H1 (cell line): ENCODE data around the gene DYNLT2B. TPM values are rescaled to one million over a fixed set of nuclear protein-coding genes. Genes with fewer than 3 reads are reported as not detected.

Source experiments
- CTCF ChIA-PET: fragments of 300-600 bp; sonication (Branson Sonifier 250); formaldehyde crosslinking; loops from one replicate; lab custom pipeline; 2021; ENCODE audit not compliant: partially characterized antibody; lab: Charles Lee
- POLR2A ChIA-PET: fragments of 300-600 bp; sonication (Branson Sonifier 250); formaldehyde crosslinking; loops from one replicate; lab custom pipeline; 2021; ENCODE audit warnings: inconsistent platforms; ENCODE audit not compliant: partially characterized antibody; lab: Charles Lee
- DNase-seq, 2 experiments: peaks; one replicate each; pipeline versions ENCODE4 v3.0.0 to v3.0.0-alpha.2; 2010 to 2022; ENCODE audit warnings: low spot score in 2 of 2, low read depth in 1 of 2, mixed read lengths in 1 of 2
- FAIRE-seq: peaks from 2 replicates; lab custom pipeline; 2011; peaks lifted over from hg19 to GRCh38; lab: Jason Lieb, UNC
- H2AFZ ChIP-seq: 2 replicates; pipeline ENCODE4 v1.8.1; 2012; ENCODE audit warnings: low read length, inconsistent platforms
- H2AK5ac ChIP-seq: 2 replicates; pipeline ENCODE4 v1.6.1; 2013; ENCODE audit warnings: low read depth, low read length
- H2BK120ac ChIP-seq: replicated peaks from 2 replicates; pipeline ENCODE3; 2013; ENCODE audit warnings: low read depth, low read length, inconsistent platforms
- H2BK12ac ChIP-seq: 2 replicates; pipeline ENCODE4 v1.6.1; 2013; ENCODE audit warnings: low read depth, low read length
- H2BK15ac ChIP-seq: 2 replicates; pipeline ENCODE4 v1.6.1; 2013; ENCODE audit warnings: low read length
- H2BK20ac ChIP-seq: 2 replicates; pipeline ENCODE4 v1.6.1; 2013; ENCODE audit warnings: low read length
- H2BK5ac ChIP-seq: 2 replicates; pipeline ENCODE4 v1.6.1; 2013; ENCODE audit warnings: low read depth, low read length
- H3K14ac ChIP-seq: 2 replicates; pipeline ENCODE4 v1.6.1; 2013; ENCODE audit warnings: inconsistent platforms; ENCODE audit not compliant: insufficient read length
- H3K18ac ChIP-seq: 2 replicates; pipeline ENCODE4 v1.6.1; 2013; ENCODE audit warnings: low read length; ENCODE audit errors: extremely low read depth
- H3K23ac ChIP-seq: 2 replicates; pipeline ENCODE4 v1.6.1; 2013; ENCODE audit warnings: inconsistent platforms; ENCODE audit not compliant: insufficient read length
- H3K23me2 ChIP-seq: 2 replicates; pipeline ENCODE4 v1.6.1; 2013; ENCODE audit warnings: low read depth, low read length
- H3K27ac ChIP-seq: 2 replicates; pipeline ENCODE4 v1.6.1; 2011; ENCODE audit warnings: low read depth, low read length, inconsistent platforms
- H3K27me3 ChIP-seq, 4 experiments: replicated peaks in 1 of 4; 1 replicate in 1 of 4; 2 replicates in 3 of 4; pipeline versions ENCODE4 v1.6.1 to v1.8.1; 2011 to 2013; ENCODE audit warnings: low read length in 3 of 4, mild to moderate bottlenecking in 3 of 4, inconsistent platforms in 2 of 4, mixed read lengths in 2 of 4, moderate library complexity in 1 of 4; ENCODE audit not compliant: control insufficient read depth in 3 of 4, insufficient read depth in 3 of 4; ENCODE audit errors: extremely low read depth in 1 of 4
- H3K36me3 ChIP-seq, 4 experiments: 2 replicates each; pipeline versions ENCODE4 v1.6.1 to v1.8.1; 2011 to 2013; ENCODE audit warnings: mild to moderate bottlenecking in 4 of 4, low read length in 3 of 4, moderate library complexity in 2 of 4, control low read depth in 1 of 4, inconsistent platforms in 1 of 4; ENCODE audit not compliant: insufficient read depth in 4 of 4, control insufficient read depth in 2 of 4
- H3K4ac ChIP-seq: replicated peaks from 2 replicates; pipeline ENCODE3; 2013; ENCODE audit warnings: low read length, low read depth, mixed read lengths, inconsistent platforms; ENCODE audit not compliant: insufficient read length
- H3K4me1 ChIP-seq, 4 experiments: replicated peaks in 1 of 4; 1 replicate in 1 of 4; 2 replicates in 3 of 4; pipeline versions ENCODE4 v1.6.1 to v1.8.1; 2011 to 2013; ENCODE audit warnings: low read length in 3 of 4, inconsistent platforms in 2 of 4, mixed read lengths in 1 of 4; ENCODE audit not compliant: insufficient read depth in 4 of 4, control insufficient read depth in 3 of 4
- H3K4me2 ChIP-seq, 2 experiments: 2 replicates each; pipeline versions ENCODE4 v1.6.1 to v1.8.1; 2011 to 2013; ENCODE audit warnings: low read depth in 2 of 2, low read length in 2 of 2, control low read depth in 1 of 2, inconsistent platforms in 1 of 2, mild to moderate bottlenecking in 1 of 2; ENCODE audit not compliant: insufficient read depth in 1 of 2
- H3K4me3 ChIP-seq, 4 experiments: fragments of 200-600, 300-600 bp in 1 of 4; sonication (generic), shearing (Covaris generic), sonication (Bioruptor Twin) in 1 of 4; 2 replicates each; pipeline versions ENCODE4 v1.5.1 to v1.8.1; 2011 to 2016; ENCODE audit warnings: low read length in 4 of 4, low read depth in 3 of 4, control low read depth in 2 of 4, inconsistent platforms in 2 of 4, mild to moderate bottlenecking in 2 of 4, mixed read lengths in 1 of 4, moderate library complexity in 1 of 4; ENCODE audit not compliant: insufficient read depth in 2 of 4; ENCODE audit errors: extremely low read depth in 1 of 4
- H3K56ac ChIP-seq: replicated peaks from 2 replicates; pipeline ENCODE3; 2013; ENCODE audit warnings: low read depth, mild to moderate bottlenecking, mixed read lengths, low read length, inconsistent platforms; ENCODE audit not compliant: insufficient read length
- H3K79me1 ChIP-seq: 2 replicates; pipeline ENCODE4 v1.6.1; 2013; ENCODE audit warnings: low read depth, low read length, control low read depth
- H3K79me2 ChIP-seq, 2 experiments: 2 replicates each; pipeline versions ENCODE4 v1.6.1 to v1.8.1; 2012 to 2013; ENCODE audit warnings: low read length in 2 of 2, mild to moderate bottlenecking in 2 of 2, inconsistent platforms in 1 of 2; ENCODE audit not compliant: insufficient read depth in 2 of 2, control insufficient read depth in 1 of 2
- H3K9ac ChIP-seq, 4 experiments: replicated peaks in 1 of 4; 1 replicate in 1 of 4; 2 replicates in 3 of 4; pipeline versions ENCODE4 v1.6.1 to v1.8.1; 2011 to 2013; ENCODE audit warnings: low read depth in 3 of 4, low read length in 3 of 4, control low read depth in 2 of 4, mild to moderate bottlenecking in 2 of 4, moderate library complexity in 2 of 4, inconsistent platforms in 1 of 4; ENCODE audit errors: extremely low read depth in 1 of 4
- H3K9me3 ChIP-seq, 2 experiments: 2 replicates each; pipeline versions ENCODE4 v1.6.1 to v1.8.1; 2012 to 2013; ENCODE audit warnings: mild to moderate bottlenecking in 2 of 2, moderate library complexity in 2 of 2, control low read depth in 1 of 2, inconsistent platforms in 1 of 2, low read depth in 1 of 2, low read length in 1 of 2, mixed read lengths in 1 of 2; ENCODE audit not compliant: insufficient read depth in 2 of 2
- H4K20me1 ChIP-seq, 2 experiments: replicated peaks in 1 of 2; 2 replicates each; pipeline versions ENCODE3 to v1.8.1; 2011 to 2013; ENCODE audit warnings: inconsistent platforms in 2 of 2, low read length in 2 of 2, mild to moderate bottlenecking in 1 of 2; ENCODE audit not compliant: insufficient read depth in 2 of 2, control insufficient read depth in 1 of 2
- H4K5ac ChIP-seq: 2 replicates; pipeline ENCODE4 v1.6.1; 2013; ENCODE audit warnings: low read length, low read depth, mixed read lengths, inconsistent platforms; ENCODE audit not compliant: insufficient read length
- H4K8ac ChIP-seq: 2 replicates; pipeline ENCODE4 v1.8.0; 2013; ENCODE audit warnings: mild to moderate bottlenecking, moderate library complexity, low read length, inconsistent platforms; ENCODE audit not compliant: insufficient read depth; ENCODE audit errors: extremely low read depth
- H4K91ac ChIP-seq: replicated peaks from 2 replicates; pipeline ENCODE3; 2013; ENCODE audit warnings: low read length, mixed read lengths, inconsistent platforms; ENCODE audit not compliant: insufficient read length
- ATF2 ChIP-seq: IDR thresholded peaks from 2 replicates; pipeline ENCODE4 v1.6.1; 2012; ENCODE audit warnings: low read length, inconsistent platforms
- CHD2 ChIP-seq: IDR thresholded peaks from 2 replicates; pipeline ENCODE4 v1.6.1; 2012; ENCODE audit warnings: low read length, improper control_type of control experiment
- CREB1 ChIP-seq: IDR thresholded peaks from 2 replicates; pipeline ENCODE4 v1.6.1; 2012; ENCODE audit warnings: inconsistent platforms
- EGR1 ChIP-seq: IDR thresholded peaks from 2 replicates; pipeline ENCODE4 v1.6.1; 2011; ENCODE audit warnings: low read depth, low read length, borderline replicate concordance
- GTF2F1 ChIP-seq: IDR thresholded peaks from 2 replicates; pipeline ENCODE4 v1.6.1; 2012; ENCODE audit warnings: low read depth, low read length, improper control_type of control experiment, borderline replicate concordance
- NRF1 ChIP-seq: IDR thresholded peaks from 2 replicates; pipeline ENCODE4 v1.6.1; 2011; ENCODE audit warnings: mild to moderate bottlenecking, low read depth, low read length, improper control_type of control experiment
- POLR2A ChIP-seq, 2 experiments: IDR thresholded peaks; 1 replicate in 1 of 2; 2 replicates in 1 of 2; pipeline ENCODE4 v1.6.1; 2011; ENCODE audit warnings: low read depth in 2 of 2, low read length in 2 of 2, mild to moderate bottlenecking in 2 of 2; ENCODE audit errors: control extremely low read depth in 1 of 2
- POLR2AphosphoS5 ChIP-seq: IDR thresholded peaks from 2 replicates; pipeline ENCODE4 v1.6.1; 2011; ENCODE audit warnings: low read depth, low read length
- SP1 ChIP-seq: IDR thresholded peaks from 2 replicates; pipeline ENCODE4 v1.6.1; 2011; ENCODE audit warnings: low read depth, low read length
- SRF ChIP-seq: IDR thresholded peaks from 2 replicates; pipeline ENCODE4 v1.6.1; 2011; ENCODE audit warnings: mild to moderate bottlenecking, low read depth, low read length, moderate library complexity
- TAF1 ChIP-seq: IDR thresholded peaks from 2 replicates; pipeline ENCODE4 v1.6.1; 2011; ENCODE audit warnings: mild to moderate bottlenecking, low read depth, low read length
- TAF7 ChIP-seq: optimal IDR thresholded peaks from 2 replicates; pipeline ENCODE3; 2011; ENCODE audit warnings: low read depth, mild to moderate bottlenecking, inconsistent platforms, low read length, moderate library complexity, borderline replicate concordance
- YY1 ChIP-seq: IDR thresholded peaks from 2 replicates; pipeline ENCODE4 v1.6.1; 2011; ENCODE audit warnings: low read depth, mild to moderate bottlenecking, low read length
- ZNF274 ChIP-seq: IDR thresholded peaks from 2 replicates; pipeline ENCODE4 v1.7.0; 2012; ENCODE audit warnings: low read length, borderline replicate concordance; ENCODE audit errors: extremely low read depth
- WGBS, 2 experiments: shearing (Covaris generic) in 1 of 2; methylation state at CpG; one replicate each; pipeline versions ENCODE4 v1.1.6 to v1.1.7; 2013 to 2015; ENCODE audit warnings: low lambda C conversion rate in 2 of 2, mixed read lengths in 2 of 2, inconsistent platforms in 1 of 2, low coverage in 1 of 2, missing lambda C conversion rate in 1 of 2; ENCODE audit not compliant: insufficient replicate concordance in 2 of 2, insufficient coverage in 1 of 2, insufficient read length in 1 of 2; ENCODE audit errors: extremely low coverage in 1 of 2, missing lambda C conversion rate in 1 of 2; 5-methylcytosine and 5-hydroxymethylcytosine counted together
- polyA plus RNA-seq, 7 experiments: library from polyadenylated mRNA; depleted of rRNA in 3 of 7; stranded (reverse) in 5 of 7; unstranded in 2 of 7; fragments of >200 nt in 5 of 7; fragments of 200-250 nt in 2 of 7; gene quantifications; 1 replicate in 5 of 7; 2 replicates in 1 of 7; 4 replicates in 1 of 7; pipeline versions ENCODE4 v1.2.1 to v1.2.3, GENCODE V29; 2011 to 2013; ENCODE audit warnings: missing spikeins in 2 of 7, mixed read lengths in 2 of 7
- total RNA-seq: library from RNA; stranded (reverse); fragmentation: NEBNext Ultra II Directional; extraction: Animal tissue kit (Norgen Biotek cat#: 25700); gene quantifications from 2 replicates; pipeline ENCODE4 v1.2.1, GENCODE V29; 2021

The DYNLT2B gene
- total and polyA plus RNA-seq, 2 of the 8 experiments (the other 6 are each of a cell fraction or from before 2014, with no cell fraction given): 10.9 to 22.2 TPM

GRCh38 chr3:196326936-196327335 is 8.9 kb upstream of the DYNLT2B start:
- H3K79me2 ChIP-seq: no peaks in the 10 kb centered on the region
- H3K4me3 ChIP-seq: no peak overlapping the region
- FAIRE-seq (no peak), DNase-seq (no peak)
- H3K36me3 ChIP-seq: no peaks in the 10 kb centered on the region
- no peaks in the 10 kb centered on the region for H3K79me1 ChIP-seq
- POLR2A ChIA-PET: interaction anchor here (0.9 to 1.5 kb wide), 3 partner anchors 9 to 44 kb away, joined by 3 to 4 read pairs (median 3); partner anchors contain the start of gene DYNLT2B
- no peak overlapping the region for H3K27ac ChIP-seq
- no peak overlapping the region for H2BK5ac ChIP-seq
- no peaks in the 10 kb centered on the region for H3K23me2 ChIP-seq
- 90% methylated on average over 9 of the region's 9 CpGs; no CpG with 5 or more reads in 1 of the 2 experiments for WGBS, 2 experiments
- peak overlapping the region; percentile 15 for H4K5ac ChIP-seq
- H3K56ac ChIP-seq: no peak overlapping the region
- CTCF ChIA-PET: interaction anchor here (1.2 kb wide), 1 partner anchor 45 kb away, joined by 4 read pairs; no protein-coding TSS in a partner anchor
- no peak overlapping the region for H4K8ac ChIP-seq
- H4K91ac ChIP-seq: no peak overlapping the region
- no peak overlapping the region for H3K18ac ChIP-seq
- H3K14ac ChIP-seq: peak overlapping the region; percentile 67
- no peak overlapping the region for H2BK15ac ChIP-seq
- H3K9ac ChIP-seq: no peak overlapping the region
- no peak overlapping the region for H3K23ac ChIP-seq
- no peaks in the 10 kb centered on the region for H4K20me1 ChIP-seq
- H3K4me1 ChIP-seq: peaks cover 0 to 5% (median 2%) of the 10 kb centered on the region in 4 experiments; a peak in 4 of 7 replicates
- no peak overlapping the region for H2BK120ac ChIP-seq
- no peak overlapping the region for H2BK12ac ChIP-seq
- H3K9me3 ChIP-seq: no peaks in the 10 kb centered on the region
- H3K27me3 ChIP-seq: no peaks in the 10 kb centered on the region
- no peak overlapping the region for H2BK20ac ChIP-seq
- no peak overlapping the region for H3K4ac ChIP-seq
- no peak overlapping the region for H3K4me2 ChIP-seq
- H2AK5ac ChIP-seq: no peak overlapping the region
- no peak overlapping the region for H2AFZ ChIP-seq
- TF ChIP-seq CREB1 (no peak), SRF (no peak), EGR1 (no peak), POLR2AphosphoS5 (no peak), YY1 (no peak), TAF7 (no peak), GTF2F1 (no peak), NRF1 (no peak), TAF1 (no peak), ATF2 (no peak), ZNF274 (no peak), POLR2A (IDR thresholded peaks at IDR 0.05; ENCODE audit: control extremely low read depth in 1 of 2, low read depth in 2 of 2, low read length in 2 of 2) (no peak), SP1 (no peak), CHD2 (no peak)
